GM13977 (cell line): Measurements from ENCODE around the gene SMG7.

Experiments used
- DNase-seq: peaks from one replicate; pipeline ENCODE4 v3.0.0; 2012; ENCODE audit warnings: low spot score
- CTCF ChIP-seq: IDR thresholded peaks from 2 replicates; pipeline ENCODE4 v1.5.1; 2012; ENCODE audit warnings: mild to moderate bottlenecking, control low read depth; ENCODE audit not compliant: insufficient read depth; ENCODE audit errors: extremely low read depth, missing control alignments
- in situ Hi-C: fragments of 300-500 bp; cut with MboI; formaldehyde crosslinking; loops from one replicate; pipeline ENCODE4 v1.12.0; 2022; ENCODE audit warnings: low sequenced_read_pairs, low pct_unique_long_range_greater_than_20kb, mixed read lengths, inconsistent platforms; ENCODE audit not compliant: unreplicated experiment

Gene SMG7

GRCh38 chr1:183505454-183506089 lies 33.3 kb downstream of the SMG7 start:
- no peak for TF ChIP-seq CTCF
- in situ Hi-C loops: no loop called here
- no peak for DNase-seq

GRCh38 chr1:183506561-183506960 lies 34.3 kb downstream of the SMG7 start:
- in situ Hi-C loops: no loop called here
- no peak for TF ChIP-seq CTCF

GRCh38 chr1:183508694-183509093 lies 36.4 kb downstream of the SMG7 start:
- TF ChIP-seq CTCF: no peak
- in situ Hi-C loops: no loop called here
- DNase-seq: no peak

More at GRCh38 chr1:183506561-183506960, 34.3 kb downstream of the SMG7 start:
- DNase-seq: no peak

GRCh38 chr1:183512450-183512849 lies 40.2 kb downstream of the SMG7 start:
- no peak for TF ChIP-seq CTCF
- DNase-seq: no peak
- in situ Hi-C loops: no loop called here

- TF ChIP-seq CTCF: no peak
- in situ Hi-C loops: no loop called here
- no peak for DNase-seq
Measured at GRCh38 chr1:183514235-183514634, 41.9 kb downstream of the SMG7 start.

GRCh38 chr1:183515002-183515689 lies 42.8 kb downstream of the SMG7 start:
- no peak for TF ChIP-seq CTCF
- DNase-seq: no peak
- in situ Hi-C loops: no loop called here

GRCh38 chr1:183516725-183517124 lies 44.4 kb downstream of the SMG7 start:
- in situ Hi-C loops: no loop called here
- DNase-seq: no peak
- no peak for TF ChIP-seq CTCF
